RWPE1 (cell line): ENCODE measurements around the gene STK32C.

ENCODE experiments used
- CTCF ChIA-PET: fragments of 350-600 bp; sonication (Branson Sonifier 250); formaldehyde crosslinking; extraction: SDS; loops from one replicate; lab custom pipeline; 2021; lab: Yijun Ruan, JAX
- POLR2A ChIA-PET: fragments of 400-600 bp; formaldehyde crosslinking; extraction: SDS; loops from one replicate; lab custom pipeline; 2020; ENCODE audit warnings: antibody characterized with exemption; ENCODE audit not compliant: low non-redundant PET; lab: Yijun Ruan, JAX
- DNase-seq: peaks from one replicate; pipeline ENCODE4 v3.0.0; 2012; ENCODE audit warnings: low spot score
- H3K27ac ChIP-seq: fragments of 450-650 bp; 2 replicates; pipeline ENCODE4 v1.5.1; 2017
- TF ChIP-seq, protein P1 (sequence below): fragments of 450-650 bp; conservative IDR thresholded peaks from 2 replicates; pipeline ENCODE4 v1.5.1; 2017; ENCODE audit warnings: low read depth, mild to moderate bottlenecking

The STK32C gene

DNA sequence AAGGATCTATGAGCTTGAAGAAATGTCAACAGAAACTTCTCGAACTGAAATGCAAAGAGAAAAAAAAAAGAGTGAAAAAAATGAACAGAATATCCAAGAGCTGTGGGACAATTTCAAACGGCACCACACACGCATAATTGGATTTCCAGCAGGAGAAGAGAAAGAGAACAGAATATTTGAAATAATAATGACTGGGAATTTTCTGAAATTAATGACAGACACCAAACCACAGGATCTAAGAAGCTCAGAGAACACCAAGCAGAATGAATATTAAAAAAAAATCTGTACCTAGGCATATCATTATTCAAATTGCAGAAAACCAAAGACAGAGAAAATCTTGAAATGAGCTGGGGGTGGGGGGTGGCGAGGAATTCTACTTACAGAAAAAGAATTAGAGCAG is 93.8 kb downstream of the STK32C start:
- CTCF ChIA-PET, result interaction anchor here (0.6 to 0.7 kb wide), 3 partner anchors 44 to 336 kb away, joined by 3 to 5 read pairs (median 5); no protein-coding TSS in a partner anchor
- POLR2A ChIA-PET, result no interaction called here

DNA sequence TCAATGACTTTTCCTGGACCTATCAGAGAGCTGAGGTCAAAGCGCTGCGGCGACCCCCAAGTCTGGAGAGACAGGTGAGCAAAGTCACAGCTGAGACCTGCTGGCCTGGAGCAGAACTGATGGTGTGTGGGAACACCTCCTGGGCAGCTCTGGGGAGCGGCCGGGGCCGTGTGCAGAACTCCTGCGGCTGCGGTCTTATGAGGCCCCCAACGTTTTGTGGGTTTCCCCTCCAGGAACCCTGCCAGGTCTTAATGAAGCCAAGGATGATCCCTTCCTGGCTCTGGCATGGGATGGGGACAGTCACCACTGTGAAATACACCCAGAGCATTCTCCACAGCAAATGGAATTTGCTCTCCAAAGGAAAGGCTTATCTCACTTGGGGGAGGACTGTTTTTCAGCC is 94.9 kb downstream of the STK32C start:
- ChIA-PET POLR2A (no interaction called here), CTCF (interaction anchor here (0.6 to 0.8 kb wide), 3 partner anchors 11 to 148 kb away, joined by 3 read pairs; no protein-coding TSS in a partner anchor)
- no peak overlapping the region for H3K27ac ChIP-seq
- TF ChIP-seq, protein P1, sequence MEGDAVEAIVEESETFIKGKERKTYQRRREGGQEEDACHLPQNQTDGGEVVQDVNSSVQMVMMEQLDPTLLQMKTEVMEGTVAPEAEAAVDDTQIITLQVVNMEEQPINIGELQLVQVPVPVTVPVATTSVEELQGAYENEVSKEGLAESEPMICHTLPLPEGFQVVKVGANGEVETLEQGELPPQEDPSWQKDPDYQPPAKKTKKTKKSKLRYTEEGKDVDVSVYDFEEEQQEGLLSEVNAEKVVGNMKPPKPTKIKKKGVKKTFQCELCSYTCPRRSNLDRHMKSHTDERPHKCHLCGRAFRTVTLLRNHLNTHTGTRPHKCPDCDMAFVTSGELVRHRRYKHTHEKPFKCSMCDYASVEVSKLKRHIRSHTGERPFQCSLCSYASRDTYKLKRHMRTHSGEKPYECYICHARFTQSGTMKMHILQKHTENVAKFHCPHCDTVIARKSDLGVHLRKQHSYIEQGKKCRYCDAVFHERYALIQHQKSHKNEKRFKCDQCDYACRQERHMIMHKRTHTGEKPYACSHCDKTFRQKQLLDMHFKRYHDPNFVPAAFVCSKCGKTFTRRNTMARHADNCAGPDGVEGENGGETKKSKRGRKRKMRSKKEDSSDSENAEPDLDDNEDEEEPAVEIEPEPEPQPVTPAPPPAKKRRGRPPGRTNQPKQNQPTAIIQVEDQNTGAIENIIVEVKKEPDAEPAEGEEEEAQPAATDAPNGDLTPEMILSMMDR, result no peak
- DNase-seq, result no peak

More for the DNA sequence above, 93.8 kb downstream of the STK32C start:
- no peak overlapping the region for H3K27ac ChIP-seq
- TF ChIP-seq, protein P1, result no peak
- no peak for DNase-seq

DNA sequence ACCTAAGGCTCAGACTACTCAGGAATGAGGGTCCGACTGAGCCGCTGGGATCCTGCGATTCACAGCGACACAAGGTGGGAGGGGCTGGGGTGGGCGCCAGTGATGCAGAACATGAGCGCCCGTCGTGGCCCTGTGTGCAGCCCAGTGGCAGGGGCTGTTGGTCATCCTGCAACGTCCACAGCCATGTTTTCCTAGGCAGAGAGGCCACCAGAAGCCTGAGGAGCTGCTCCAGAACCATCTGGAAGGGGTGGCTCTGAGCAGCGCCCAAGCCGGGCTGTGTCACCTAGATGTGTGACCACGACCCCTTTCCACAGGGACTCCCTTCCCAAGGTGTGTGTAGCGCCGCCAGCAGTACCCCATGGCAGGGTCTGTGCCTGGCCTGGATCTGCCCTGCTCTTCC is 96.5 kb downstream of the STK32C start:
- ChIA-PET CTCF (no interaction called here), POLR2A (no interaction called here)
- no peak for DNase-seq
- TF ChIP-seq, protein P1, result no peak
- H3K27ac ChIP-seq, result no peak overlapping the region

DNA sequence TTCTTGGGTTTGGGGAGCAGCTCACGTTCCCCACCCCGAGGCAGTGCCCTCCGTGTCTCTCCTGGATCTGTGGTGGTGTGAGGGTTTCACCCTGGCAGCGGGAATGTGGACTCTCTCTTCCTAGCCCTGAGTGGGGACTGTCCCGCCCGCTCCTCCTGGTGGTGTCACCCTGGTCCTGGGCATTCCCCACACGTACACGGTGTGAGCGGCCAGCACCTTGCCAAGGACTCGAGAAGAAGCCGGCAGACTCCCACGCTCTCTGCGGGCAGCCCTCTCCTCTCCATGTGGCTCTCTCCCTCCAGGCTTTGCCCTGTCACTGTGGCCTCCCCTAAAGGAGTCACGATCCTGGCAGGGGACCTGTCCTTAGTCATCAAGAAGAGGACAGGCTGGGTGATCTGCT is 97.0 kb downstream of the STK32C start:
- no peak overlapping the region for H3K27ac ChIP-seq
- no peak for DNase-seq
- POLR2A ChIA-PET, result no interaction called here
- TF ChIP-seq, protein P1, result no peak
- CTCF ChIA-PET, result no interaction called here

DNA sequence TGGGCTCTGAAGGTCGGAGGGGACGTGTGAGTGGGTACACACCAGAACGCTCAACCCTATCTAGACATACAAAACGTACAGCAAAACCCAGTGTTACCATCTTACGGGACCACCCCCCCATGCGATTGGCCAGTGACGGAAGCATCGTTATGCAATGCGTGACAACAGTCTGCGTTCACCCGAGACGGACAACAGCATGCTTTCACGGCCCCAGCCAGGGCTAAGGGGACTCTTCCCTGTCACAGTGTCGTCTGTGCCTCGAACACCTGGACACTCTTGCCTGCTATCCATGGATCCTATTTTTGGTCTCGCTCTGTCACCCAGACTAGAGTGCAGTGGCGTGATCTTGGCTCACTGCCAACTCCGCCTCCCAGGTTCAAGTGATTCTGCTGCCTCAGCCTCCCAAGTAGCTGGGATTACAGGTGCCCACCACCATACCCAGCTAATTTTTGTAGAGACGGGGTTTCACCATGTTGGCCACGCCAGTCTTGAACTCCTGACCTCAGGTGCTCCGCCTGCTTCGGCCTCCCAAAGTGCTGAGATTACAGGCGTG is 97.7 kb downstream of the STK32C start:
- TF ChIP-seq, protein P1, result no peak
- no peak overlapping the region for H3K27ac ChIP-seq
- POLR2A ChIA-PET, result no interaction called here
- CTCF ChIA-PET, result no interaction called here
- DNase-seq, result no peak

DNA sequence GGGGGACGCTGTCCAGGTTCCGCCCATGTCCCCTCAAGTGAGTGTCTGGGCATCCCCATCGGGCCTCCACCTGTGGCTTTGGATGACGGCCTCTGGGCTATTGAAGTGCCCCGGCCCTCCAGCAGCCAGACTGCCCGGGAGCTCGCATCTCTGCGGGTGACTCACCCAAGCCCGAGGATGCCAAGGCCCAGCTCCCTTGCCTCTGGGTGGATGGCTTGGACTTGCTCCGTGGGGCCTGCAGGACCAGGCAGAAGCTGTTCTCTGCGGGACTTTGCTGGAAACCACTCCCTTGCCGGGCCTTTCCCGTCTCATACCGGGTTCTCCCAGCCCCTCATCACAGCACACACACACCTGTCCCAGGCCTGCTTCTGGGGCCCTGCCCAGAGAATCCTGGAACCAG is 98.6 kb downstream of the STK32C start:
- H3K27ac ChIP-seq, result no peak overlapping the region
- ChIA-PET POLR2A (no interaction called here), CTCF (interaction anchor here (0.6 kb wide), 1 partner anchor 66 kb away, joined by 4 read pairs; no protein-coding TSS in a partner anchor)
- TF ChIP-seq, protein P1, result no peak
- DNase-seq, result peak; percentile 50
